Right lobe of liver (tissue), 6 donors: ENCODE data around the gene MAP4K1. TPM values are rescaled to one million over a fixed set of nuclear protein-coding genes. Genes with fewer than 3 reads are reported as not detected.
A peak's percentile ranks its signal among the peaks of the same experiment; 100 is the strongest.

Source experiments
- ATAC-seq, 4 donors: fragments of 200-7000 bp; cut with Tn5 transposase; one replicate each; pipeline ENCODE4 v1.9.1; 2020; ENCODE audit warnings: mild to moderate bottlenecking in 4 of 4, moderate library complexity in 4 of 4
- DNase-seq, 3 donors: peaks; one replicate each; pipeline ENCODE4 v3.0.0-alpha.2; 2020
- H3K27ac ChIP-seq, 3 donors: fragments of 200-600 bp; one replicate each; pipeline ENCODE4 v1.8.0; 2022
- H3K27me3 ChIP-seq, 2 donors: fragments of 200-600 bp; one replicate each; pipeline ENCODE4 v1.8.0; 2022
- H3K36me3 ChIP-seq, 4 donors: fragments of 200-600 bp; sonication (generic) in 1 of 4; one replicate each; pipeline versions ENCODE4 v1.5.1 to v1.8.0; 2017 to 2022; ENCODE audit warnings: control low read depth in 1 of 4
- H3K4me1 ChIP-seq, 4 donors: fragments of 200-600 bp; sonication (generic) in 1 of 4; one replicate each; pipeline versions ENCODE4 v1.5.1 to v1.8.0; 2017 to 2022; ENCODE audit warnings: control low read depth in 1 of 4
- H3K4me3 ChIP-seq, 3 donors: fragments of 200-600 bp; one replicate each; pipeline ENCODE4 v1.8.0; 2022
- H3K9me3 ChIP-seq, 4 donors: fragments of 200-600 bp; sonication (generic) in 1 of 4; one replicate each; pipeline versions ENCODE4 v1.5.1 to v1.8.0; 2017 to 2022; ENCODE audit warnings: control low read depth in 1 of 4
- CTCF ChIP-seq, 4 donors: fragments of 200-600 bp in 3 of 4; fragments of 450-650 bp in 1 of 4; IDR thresholded peaks; one replicate each; pipeline versions ENCODE4 v1.5.1 to v1.8.0; 2016 to 2022; ENCODE audit warnings: antibody characterized with exemption in 4 of 4, mild to moderate bottlenecking in 2 of 4
- POLR2A ChIP-seq: fragments of 450-650 bp; IDR thresholded peaks from one replicate; pipeline ENCODE4 v1.6.1; 2017; ENCODE audit warnings: antibody characterized with exemption, mild to moderate bottlenecking
- WGBS: methylation state at CpG from one replicate; pipeline ENCODE4 v1.1.6; 2018; ENCODE audit warnings: low coverage, low lambda C conversion rate; ENCODE audit not compliant: insufficient coverage; ENCODE audit errors: missing lambda C conversion rate; 5-methylcytosine and 5-hydroxymethylcytosine counted together
- intact Hi-C, 2 donors: fragments of 100-400 bp; cut with DNase I; formaldehyde crosslinking; loops; one replicate each; pipeline versions ENCODE4 v1.11.2 to v1.14.1; 2022
- total RNA-seq, 6 experiments: library from RNA; depleted of rRNA in 2 of 6; stranded (reverse); fragments of >200 nt in 2 of 6; fragmentation: NEBNext Ultra II Directional in 3 of 6; extraction: Animal tissue kit (Norgen Biotek cat#: 25700) in 3 of 6; gene quantifications; one replicate each; pipeline versions ENCODE4 v1.1.0 to v1.2.4, GENCODE V29; 2016 to 2023
- donor health status: DM: no; HTN: yes; CAD: no.
- donor health status: DM: no; HTN: no; CAD: no.
- donor health status: DM: no; HTN: no; CAD: no.
- donor health status: DM: no; HTN: yes; CAD: no.
- donor health status: DM: no; HTN: yes; CAD: no.

The MAP4K1 gene
- total RNA-seq, 6 experiments from 2014 or later, result 0.93 to 3.1 (median 2.0) TPM

- no peak for ATAC-seq
- Histone ChIP-seq H3K27ac (peak overlapping the region; percentile 53 to 94 (median 92)), H3K4me3 (no peak overlapping the region), H3K36me3 (no peaks in the 10 kb centered on the region), H3K4me1 (peaks cover 0 to 100% (median 53%) of the 10 kb centered on the region in 4 donors), H3K9me3 (no peaks in the 10 kb centered on the region), H3K27me3 (no peaks in the 10 kb centered on the region)
- WGBS, result 44% methylated on average over 3 of the region's 5 CpGs
- DNase-seq, result no peak
- intact Hi-C loops, result loop anchor here in 1 of 2 donors (10.0 kb wide), 1 partner anchor 50 kb away; no protein-coding TSS in a partner anchor
- TF ChIP-seq POLR2A (no peak), CTCF (IDR thresholded peaks at IDR 0.05) (no peak)
Measured at GRCh38 chr19:38655148-38655824, 37.5 kb upstream of the MAP4K1 start.

- 11% methylated on average over 5 of the region's 6 CpGs for WGBS
- intact Hi-C loops, result loop anchor here (5.0 to 10.0 kb wide), 2 partner anchors 50 to 63 kb away; no protein-coding TSS in a partner anchor
- H3K27ac ChIP-seq, result peak overlapping the region; percentile 89 to 94 (median 92)
- H3K4me3 ChIP-seq, result no peak overlapping the region
- TF ChIP-seq POLR2A (no peak), CTCF (IDR thresholded peaks at IDR 0.05) (no peak)
- H3K9me3 ChIP-seq, result no peaks in the 10 kb centered on the region
- peaks cover 0 to 100% (median 51%) of the 10 kb centered on the region in 4 donors for H3K4me1 ChIP-seq
- H3K36me3 ChIP-seq, result no peaks in the 10 kb centered on the region
- DNase-seq, result no peak
- no peaks in the 10 kb centered on the region for H3K27me3 ChIP-seq
- ATAC-seq, result peak in 1 of 4 donors; percentile 1
Measured at GRCh38 chr19:38654628-38655055, 36.9 kb upstream of the MAP4K1 start.

- no peak for TF ChIP-seq POLR2A
- peak in 1 of 4 donors; percentile 8 for TF ChIP-seq CTCF (IDR thresholded peaks at IDR 0.05)
- WGBS, result 27% methylated on average over 7 of the region's 7 CpGs
- H3K4me1 ChIP-seq, result peaks cover 0 to 88% (median 42%) of the 10 kb centered on the region in 4 donors
- no peaks in the 10 kb centered on the region for H3K36me3 ChIP-seq
- intact Hi-C loops, result loop anchor here (5.0 to 10.0 kb wide), 2 partner anchors 52 to 64 kb away; no protein-coding TSS in a partner anchor
- H3K27ac ChIP-seq, result peak overlapping the region; percentile 89 to 94 (median 92)
- no peaks in the 10 kb centered on the region for H3K9me3 ChIP-seq
- peak; percentile 66 to 86 (median 79) for DNase-seq
- peak; percentile 54 to 74 (median 65) for ATAC-seq
- no peaks in the 10 kb centered on the region for H3K27me3 ChIP-seq
- peak overlapping the region; percentile 0 to 5 (median 1) for H3K4me3 ChIP-seq
Measured at GRCh38 chr19:38653028-38653571, 35.3 kb upstream of the MAP4K1 start.

- H3K4me1 ChIP-seq, result peaks cover 0 to 68% (median 33%) of the 10 kb centered on the region in 4 donors
- no peaks in the 10 kb centered on the region for H3K9me3 ChIP-seq
- intact Hi-C loops, result loop anchor here (5.0 to 10.0 kb wide), 2 partner anchors 54 to 66 kb away; no protein-coding TSS in a partner anchor
- no peaks in the 10 kb centered on the region for H3K36me3 ChIP-seq
- peak overlapping the region; percentile 86 to 88 (median 87) for H3K4me3 ChIP-seq
- peak overlapping the region; percentile 89 to 94 (median 92) for H3K27ac ChIP-seq
- TF ChIP-seq POLR2A (peak; percentile 5), CTCF (IDR thresholded peaks at IDR 0.05) (peak in 1 of 4 donors; percentile 14)
- ATAC-seq, result no peak
- 33% methylated on average over 12 of the region's 12 CpGs for WGBS
- DNase-seq, result no peak
- no peaks in the 10 kb centered on the region for H3K27me3 ChIP-seq
Measured at GRCh38 chr19:38650911-38651584, 33.3 kb upstream of the MAP4K1 start.
